ELR (cell line): ENCODE measurements around the gene FXN.

ENCODE experiments used
- DNase-seq: peaks from one replicate; pipeline ENCODE4 v3.0.0-alpha.2; 2015; ENCODE audit warnings: low read depth

The FXN gene

GRCh38 chr9:69141851-69142250, 106.3 kb downstream of the FXN start:
- DNase-seq = no peak

GRCh38 chr9:69143291-69143690, 107.7 kb downstream of the FXN start:
- DNase-seq = peak; percentile 35

GRCh38 chr9:69145144-69145715, 109.7 kb downstream of the FXN start:
- DNase-seq = no peak

GRCh38 chr9:69147041-69147834, 111.7 kb downstream of the FXN start:
- no peak for DNase-seq

GRCh38 chr9:69149321-69149807, 113.8 kb downstream of the FXN start:
- peak; percentile 57 for DNase-seq
